GM19239 (cell line): Measurements from ENCODE around the gene ADRB1.
A peak's percentile ranks its signal among the peaks of the same experiment; 100 is the strongest.

Experiments
- DNase-seq: peaks from one replicate; pipeline ENCODE4 v3.0.0; 2011; ENCODE audit warnings: low spot score; ENCODE audit not compliant: insufficient read length
- FAIRE-seq: peaks from 2 replicates; lab custom pipeline; 2011; peaks lifted over from hg19 to GRCh38; lab: Jason Lieb, UNC

ADRB1 gene

DNA sequence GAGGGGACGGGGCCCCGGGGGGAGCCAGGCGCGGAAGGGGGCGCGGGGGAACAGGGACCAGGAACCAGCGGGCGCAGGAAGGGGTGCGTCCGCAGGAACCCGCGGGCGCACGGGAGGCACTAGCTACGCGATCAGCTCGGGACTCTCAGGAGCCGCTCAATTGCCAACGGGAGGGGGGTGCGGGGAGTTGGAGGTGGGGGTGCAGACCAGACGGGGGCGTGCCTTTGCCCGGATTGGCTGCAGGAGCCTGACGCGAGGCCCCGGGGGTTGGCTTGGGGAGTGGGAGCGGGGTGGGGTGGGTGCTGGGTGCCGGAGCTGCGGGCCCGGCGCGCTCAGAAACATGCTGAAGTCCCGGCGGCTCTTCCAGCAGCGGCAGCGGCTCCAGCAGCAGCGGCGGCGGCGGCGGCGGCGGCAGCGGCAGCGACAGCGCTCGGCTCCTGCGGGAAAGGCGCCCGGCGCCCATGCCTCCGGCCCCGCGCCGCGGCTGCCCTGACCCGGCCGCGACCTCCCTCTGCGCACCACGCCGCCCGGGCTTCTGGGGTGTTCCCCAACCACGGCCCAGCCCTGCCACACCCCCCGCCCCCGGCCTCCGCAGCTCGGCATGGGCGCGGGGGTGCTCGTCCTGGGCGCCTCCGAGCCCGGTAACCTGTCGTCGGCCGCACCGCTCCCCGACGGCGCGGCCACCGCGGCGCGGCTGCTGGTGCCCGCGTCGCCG, at the start of gene ADRB1:
Gene ADRB1 (plus strand): TSS at position 335 of the 715 bp plus-strand sequence. CDS start 267 bp downstream, at position 602.
- FAIRE-seq = peak; percentile 59

DNA sequence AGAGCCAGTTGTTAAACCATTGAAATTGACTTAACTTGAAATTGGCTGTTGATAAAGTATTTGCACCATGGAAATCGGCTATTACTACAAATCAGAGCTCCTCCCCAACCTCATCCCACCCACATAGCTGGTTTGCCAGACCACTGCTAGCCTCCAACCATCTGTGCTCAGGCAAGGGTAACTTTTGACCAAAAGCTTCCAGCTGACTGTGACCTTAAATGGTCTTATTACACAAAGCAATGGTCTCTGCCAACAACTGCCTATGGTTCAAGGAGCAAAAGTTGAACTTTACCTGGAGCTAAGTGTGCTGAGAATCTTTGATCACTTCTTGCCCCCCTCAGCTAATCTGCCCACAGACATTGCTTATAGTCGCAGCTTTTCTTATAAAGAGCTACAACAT, 48.5 kb upstream of the ADRB1 start:
- FAIRE-seq = no peak
- no peak for DNase-seq

More for the DNA sequence above, at the start of gene ADRB1:
- DNase-seq = peak; percentile 72

DNA sequence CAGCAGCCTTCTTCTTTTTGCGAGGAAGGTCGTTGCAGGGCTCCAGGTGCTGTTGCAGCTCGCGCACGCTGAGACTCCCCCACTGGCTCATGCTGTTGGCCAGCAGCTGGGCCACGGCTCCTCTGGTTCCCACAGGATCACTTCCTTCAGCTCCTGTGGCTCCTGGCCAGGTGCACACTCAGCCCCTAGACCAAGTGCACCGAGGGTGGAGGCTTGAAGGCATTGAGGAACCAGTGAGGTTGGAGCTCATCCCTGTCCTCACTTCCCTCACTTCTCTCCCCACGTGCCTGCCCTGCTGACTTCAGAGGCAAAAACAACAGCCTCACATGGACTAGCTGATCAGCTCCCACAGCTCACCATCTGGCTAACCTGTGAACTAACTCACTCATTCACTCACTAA, 46.2 kb upstream of the ADRB1 start:
- FAIRE-seq (no peak), DNase-seq (no peak)

DNA sequence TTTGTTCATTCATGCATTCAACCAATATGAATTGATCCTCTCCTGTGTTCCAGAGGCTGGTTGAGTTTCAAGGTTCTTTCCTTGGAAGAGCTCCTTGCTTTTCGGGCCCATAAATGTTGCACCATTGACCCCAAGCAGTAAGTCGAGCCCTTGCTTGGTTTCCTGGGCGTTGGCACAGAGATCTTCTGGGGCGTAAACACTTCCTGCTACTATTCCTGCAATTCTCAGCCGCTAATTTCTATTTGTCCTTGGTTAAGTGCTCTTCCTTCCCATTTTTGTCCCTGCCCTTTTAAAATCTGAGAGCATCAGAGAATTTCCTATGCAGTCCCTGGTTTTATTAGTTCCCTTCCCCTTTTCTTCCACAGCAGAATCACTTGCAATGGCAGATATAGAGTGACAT, 44.1 kb upstream of the ADRB1 start:
- FAIRE-seq = no peak

DNA sequence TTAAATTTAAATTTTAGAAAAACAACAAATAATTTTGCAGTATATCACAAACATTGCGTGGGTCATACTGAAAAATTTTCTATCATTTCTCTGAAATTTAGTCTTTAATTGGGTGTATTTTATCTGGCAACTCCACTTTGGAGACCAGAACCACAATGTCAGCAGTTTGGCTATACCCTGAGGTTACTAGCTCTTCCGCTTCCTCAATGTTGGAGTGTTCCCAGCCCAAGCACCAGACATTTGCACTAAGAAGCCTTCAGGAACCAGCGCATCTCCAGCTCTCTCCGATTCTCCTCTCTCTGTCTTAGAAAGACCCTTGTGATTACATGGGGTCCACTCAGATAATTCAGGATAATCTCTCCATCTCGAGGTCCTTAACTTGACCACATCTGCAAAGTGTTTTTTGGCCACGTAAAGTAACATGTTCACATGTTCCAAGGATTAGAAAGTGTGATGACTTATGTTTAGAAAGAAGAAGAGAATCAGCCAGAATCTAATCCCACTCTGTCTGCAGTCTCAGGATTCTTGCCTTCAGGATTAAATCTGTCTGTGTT, 43.1 kb upstream of the ADRB1 start:
- no peak for DNase-seq
- no peak for FAIRE-seq

More for the DNA sequence above, 44.1 kb upstream of the ADRB1 start:
- no peak for DNase-seq

DNA sequence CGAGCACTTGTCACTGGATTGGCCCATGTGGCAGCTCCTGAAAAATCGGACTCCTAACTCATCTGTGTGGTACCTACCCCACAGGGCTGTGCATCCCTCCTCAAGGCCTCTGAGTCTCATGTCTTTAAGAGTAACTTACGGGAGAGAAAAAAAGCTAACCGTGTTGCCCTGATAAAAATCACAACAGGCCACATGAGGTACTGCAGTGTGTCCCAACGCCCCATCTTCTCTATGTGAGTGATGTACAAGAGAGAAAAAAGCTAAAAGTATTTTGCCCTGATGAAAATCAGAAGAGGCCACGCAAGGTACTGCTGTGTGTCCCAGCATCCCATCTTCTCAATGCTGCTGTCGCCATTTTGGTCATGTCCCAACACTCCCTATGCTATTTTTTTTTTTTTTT, 41.2 kb upstream of the ADRB1 start:
- DNase-seq (no peak), FAIRE-seq (no peak)

DNA sequence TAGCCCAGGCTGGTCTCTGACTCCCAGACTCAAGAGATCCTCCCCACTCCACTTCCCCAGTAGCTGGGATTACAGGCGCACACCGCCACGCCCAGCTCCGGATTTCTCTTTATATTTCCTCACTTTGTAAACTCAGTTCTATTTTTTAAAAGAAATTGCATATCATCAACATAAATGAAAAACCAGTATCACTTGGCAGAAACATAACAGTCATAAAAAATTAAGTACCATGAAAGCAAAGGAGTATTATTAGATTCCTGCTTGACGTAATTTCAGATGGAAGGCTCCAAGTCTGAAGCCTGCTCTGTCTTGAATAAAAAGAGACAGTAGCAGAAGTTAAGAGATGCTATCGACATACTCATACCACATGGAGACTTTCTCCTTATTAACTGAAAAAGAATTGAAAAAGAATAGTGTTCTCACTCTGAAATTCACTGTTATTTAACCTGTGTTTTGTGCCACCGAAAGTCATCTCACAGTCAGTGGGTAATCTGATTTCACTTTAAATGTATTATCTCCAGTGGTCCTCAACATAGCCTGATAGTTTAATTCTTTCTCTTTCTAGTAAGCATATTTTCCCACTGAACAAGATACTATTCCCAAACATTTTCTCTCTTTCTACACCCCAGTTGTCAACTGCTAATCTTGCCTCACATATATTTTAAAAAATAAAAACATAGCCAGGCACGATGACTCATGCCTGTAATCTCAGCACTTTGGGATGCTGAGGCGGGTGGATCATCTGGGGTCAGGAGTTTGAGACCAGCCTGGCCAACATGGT, 40.3 kb upstream of the ADRB1 start:
- FAIRE-seq = no peak

DNA sequence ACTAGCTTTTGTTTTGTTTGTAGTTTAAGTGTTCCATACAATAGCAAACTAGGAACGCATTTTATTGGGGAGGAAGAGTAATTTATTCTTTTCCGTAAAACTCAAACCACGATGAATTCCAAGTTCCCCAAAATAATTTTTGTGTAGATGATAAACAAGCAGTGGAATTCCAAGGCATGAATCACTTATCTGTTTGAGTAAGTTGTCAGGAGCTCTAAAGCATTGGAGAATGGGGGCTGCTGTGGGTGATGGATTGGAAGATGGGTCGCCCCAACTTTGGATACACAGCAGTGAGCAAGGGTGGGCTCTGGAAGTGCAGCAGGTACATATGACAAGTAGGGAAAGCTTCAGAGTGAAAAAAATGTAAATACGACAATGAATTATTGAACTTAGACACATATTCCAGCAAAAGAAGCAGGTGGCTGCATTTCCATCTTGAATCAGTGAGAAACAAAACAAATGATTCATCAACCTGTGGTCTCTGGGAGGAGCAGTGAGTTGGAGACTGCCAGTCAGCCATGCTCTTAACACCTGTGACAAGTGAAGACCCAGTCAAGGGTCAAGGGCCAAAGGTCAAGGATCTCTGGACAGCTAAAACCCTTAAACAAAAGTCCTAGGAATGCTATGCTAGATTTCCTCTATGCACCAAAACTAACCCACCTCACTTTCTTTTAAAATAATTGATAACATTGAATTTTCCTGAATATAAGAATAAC, 34.2 kb upstream of the ADRB1 start:
- no peak for FAIRE-seq
- no peak for DNase-seq

More for the DNA sequence above, 40.3 kb upstream of the ADRB1 start:
- DNase-seq = no peak

DNA sequence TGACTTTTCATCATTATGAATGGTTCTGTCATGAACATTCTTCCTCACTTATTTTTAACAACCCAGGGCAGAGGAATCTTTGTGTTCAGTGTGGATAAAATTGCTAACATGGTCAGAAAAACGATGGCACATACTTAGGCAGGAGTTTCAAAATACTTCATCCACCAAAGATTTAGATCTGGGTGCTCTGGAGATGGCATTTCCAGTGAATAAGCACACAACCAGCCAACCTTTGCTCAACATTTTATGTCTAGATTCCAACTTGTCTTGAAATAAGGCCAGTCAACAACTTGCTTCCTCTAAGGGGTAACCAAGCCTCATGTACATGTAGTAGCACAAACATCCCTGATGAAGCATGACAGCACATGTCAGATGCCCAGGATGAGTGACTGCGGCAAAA, 33.4 kb upstream of the ADRB1 start:
- DNase-seq (no peak), FAIRE-seq (no peak)

DNA sequence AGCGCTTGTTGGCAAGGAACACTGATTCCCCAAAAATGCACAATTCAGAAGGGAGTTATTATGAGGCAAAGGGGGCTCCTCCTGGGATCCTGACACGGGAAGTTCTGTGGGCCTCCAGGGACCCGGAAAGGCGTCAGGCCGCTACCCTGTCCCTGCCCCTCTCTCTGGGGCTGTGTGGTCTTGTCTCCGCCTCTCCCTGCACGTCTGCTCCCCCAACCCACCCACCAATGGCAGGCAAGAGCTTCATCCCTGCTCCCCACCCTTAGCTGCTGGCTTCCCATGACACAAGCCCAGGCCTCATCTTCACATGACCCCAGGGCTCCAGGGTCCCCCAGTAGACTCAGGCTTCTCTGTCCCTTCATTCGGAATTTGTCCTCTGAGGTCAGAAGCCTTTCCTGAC, 31.0 kb upstream of the ADRB1 start:
- FAIRE-seq = no peak
- no peak for DNase-seq

DNA sequence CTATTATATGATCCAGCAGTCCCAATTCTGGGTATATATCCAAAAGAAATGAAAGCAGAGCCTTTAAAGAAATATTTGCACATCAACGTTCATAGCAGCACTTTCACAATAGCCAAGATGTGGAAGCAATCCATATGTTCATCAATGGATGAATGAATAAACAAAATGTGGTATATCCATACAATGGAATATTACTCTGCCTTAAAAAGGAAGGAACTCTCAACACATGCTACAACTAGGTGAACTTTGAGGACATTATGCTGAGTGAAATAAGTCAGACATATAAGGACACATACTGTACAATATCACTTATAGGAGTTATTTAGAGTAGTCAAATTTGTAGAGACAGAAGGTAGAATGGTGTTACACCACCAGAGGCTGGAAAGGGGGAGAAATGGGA, 28.0 kb upstream of the ADRB1 start:
- FAIRE-seq (no peak), DNase-seq (no peak)

DNA sequence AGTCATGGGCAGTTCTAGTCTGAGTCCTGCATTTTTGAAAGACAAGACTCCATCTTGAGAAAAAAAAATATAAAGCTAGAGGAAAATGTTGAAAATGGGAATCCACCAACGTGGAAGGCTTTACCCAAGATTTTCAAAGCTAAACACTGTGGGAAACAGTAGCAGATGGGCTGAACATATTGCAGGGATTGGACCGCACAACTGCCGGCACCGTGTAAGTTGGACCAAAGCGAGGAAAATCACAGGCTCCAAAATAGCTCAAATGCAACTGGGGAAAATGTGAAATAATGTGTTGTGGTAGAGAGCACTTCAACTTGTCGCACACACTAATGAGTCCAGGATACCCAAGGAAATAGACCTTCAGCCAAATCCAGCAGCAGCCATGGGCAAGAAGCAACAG, 26.4 kb upstream of the ADRB1 start:
- no peak for DNase-seq
- FAIRE-seq = no peak

DNA sequence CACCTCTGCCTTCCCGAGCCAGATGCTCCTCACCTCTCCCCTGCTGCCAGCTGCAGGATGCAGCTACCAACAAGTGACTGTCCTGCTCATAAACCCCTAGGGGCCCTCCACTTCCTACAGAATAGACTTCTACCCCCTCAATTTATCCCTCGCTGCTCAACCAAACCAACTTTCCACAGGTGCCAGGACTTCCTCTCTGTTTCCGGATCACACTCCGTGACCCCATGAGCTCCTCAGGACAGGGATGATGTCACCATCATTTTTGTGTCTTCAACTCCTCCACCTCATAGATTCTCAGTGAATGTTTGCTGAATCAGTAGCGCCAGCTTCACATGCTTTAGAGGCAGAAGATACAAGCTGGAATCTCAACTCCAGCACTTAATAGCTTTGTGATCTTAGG, 25.8 kb upstream of the ADRB1 start:
- DNase-seq = no peak
- peak; percentile 70 for FAIRE-seq

DNA sequence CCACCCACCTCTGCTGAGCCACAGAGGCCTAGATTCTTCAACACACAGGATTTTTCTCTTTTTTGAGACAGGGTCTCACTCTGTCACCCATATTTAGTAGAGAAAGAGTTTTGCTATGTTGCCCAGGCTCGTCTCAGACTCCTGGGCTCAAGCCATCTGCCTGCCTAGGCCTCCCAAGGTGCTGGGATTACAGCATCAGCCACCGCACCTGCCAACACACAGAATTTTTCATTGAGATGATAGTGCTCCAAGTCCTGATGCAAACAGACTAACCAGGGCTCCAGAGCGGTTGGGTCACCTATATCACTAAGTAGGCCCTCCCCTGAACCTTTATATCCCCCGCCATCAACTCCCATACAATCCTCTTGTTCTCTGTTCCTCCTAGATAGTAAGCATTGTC, 24.4 kb upstream of the ADRB1 start:
- FAIRE-seq (no peak), DNase-seq (no peak)

DNA sequence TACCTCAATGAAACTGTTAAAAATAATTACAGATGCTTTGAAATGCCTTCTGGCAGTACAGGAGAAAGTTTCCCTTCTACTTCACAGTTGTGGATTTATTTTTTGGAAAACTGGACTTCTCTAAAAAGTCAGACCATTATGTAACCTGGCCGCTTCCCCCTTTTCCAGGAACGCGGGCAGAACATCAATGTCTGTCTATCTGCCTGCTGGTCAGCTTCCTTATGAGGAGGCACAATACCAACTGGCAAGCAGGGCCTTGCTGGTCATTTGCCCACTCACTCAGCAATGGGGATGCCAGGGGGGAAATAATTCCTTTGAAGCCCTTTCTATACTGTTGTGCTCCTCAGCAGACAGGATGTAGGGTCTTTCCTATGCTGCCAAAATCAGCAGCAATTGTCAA, 22.5 kb upstream of the ADRB1 start:
- no peak for FAIRE-seq
- DNase-seq = no peak

DNA sequence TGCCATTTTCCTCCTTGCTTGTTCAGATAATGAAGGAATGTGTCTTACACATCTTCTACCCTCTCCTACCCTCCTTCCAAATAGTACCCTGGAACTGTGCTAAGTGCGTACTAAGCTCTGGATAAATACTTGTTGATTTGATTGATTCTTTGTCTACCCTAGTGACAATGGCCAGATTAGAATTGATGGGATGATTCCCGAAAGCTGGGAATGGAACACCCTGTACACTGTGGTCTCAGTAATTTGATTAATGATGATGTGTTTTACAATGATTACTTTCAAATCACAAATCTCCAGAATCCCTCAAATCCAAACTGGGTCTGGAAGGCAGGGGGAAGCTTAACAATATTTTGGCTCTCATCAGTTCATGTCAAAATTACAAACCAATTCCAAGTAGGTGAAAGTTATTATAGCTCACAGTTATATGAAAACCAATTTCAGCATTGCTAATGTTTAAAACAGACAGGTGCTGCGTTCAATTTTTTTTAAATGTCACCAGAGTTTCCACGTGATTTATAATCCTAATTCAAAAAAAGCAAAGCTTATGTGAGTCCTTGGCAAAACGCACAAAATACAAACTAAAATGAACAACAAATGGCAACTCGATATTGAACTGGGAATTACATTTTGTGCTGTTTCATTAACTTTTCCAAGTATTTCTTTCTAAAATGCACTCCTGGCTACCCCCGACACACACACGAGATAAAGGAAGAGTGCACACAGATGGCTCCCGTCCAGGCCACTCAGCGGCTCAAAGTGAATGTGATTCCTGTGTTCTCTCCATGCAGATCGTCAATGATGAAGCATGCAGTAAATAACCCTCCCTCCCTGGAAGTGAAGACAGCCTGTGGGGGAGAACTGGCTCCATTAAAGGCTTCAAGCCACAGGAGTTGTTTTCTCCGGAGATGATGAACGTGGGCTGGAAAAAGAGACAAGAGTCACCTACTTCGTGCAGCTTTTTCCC, 21.7 kb upstream of the ADRB1 start:
- no peak for DNase-seq
- FAIRE-seq = no peak

DNA sequence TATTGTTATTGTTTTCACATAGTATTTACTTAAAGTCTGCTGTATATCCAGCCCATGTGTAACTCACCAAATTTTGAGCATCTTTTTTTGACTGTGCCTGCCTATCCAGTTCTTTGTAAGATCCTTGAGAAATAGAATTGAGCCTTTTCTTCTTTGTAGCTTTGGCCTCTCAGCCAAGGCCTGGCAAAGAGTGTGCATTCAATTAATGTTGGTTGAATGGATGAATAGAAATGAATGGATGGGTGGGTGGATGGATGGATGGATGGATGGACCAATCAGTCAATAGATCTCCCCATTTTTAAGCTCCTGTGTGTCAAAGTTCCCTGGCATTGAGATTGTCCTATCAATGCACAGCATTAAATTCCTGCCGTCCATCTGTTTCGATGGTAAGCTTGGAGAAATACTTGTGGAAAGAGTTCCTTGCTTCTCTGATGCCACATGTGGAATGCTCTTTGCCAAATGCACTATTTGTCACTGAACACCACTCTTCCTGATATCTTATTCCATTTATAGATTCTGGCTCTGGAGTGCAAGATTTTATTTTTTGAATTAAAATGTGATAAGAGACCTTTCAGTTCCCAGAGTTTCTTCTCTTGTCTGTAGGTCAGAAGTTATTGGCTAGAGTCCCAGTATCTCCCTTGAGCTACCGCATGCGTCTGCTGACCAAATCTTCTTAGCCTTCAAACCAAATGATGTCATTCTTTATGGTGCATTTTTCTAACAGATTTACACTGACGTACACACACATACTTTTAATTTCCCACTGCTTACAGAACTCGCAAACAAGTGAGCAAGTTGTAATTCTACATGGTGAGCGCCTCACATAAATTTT, 20.7 kb upstream of the ADRB1 start:
- DNase-seq = no peak
- no peak for FAIRE-seq

DNA sequence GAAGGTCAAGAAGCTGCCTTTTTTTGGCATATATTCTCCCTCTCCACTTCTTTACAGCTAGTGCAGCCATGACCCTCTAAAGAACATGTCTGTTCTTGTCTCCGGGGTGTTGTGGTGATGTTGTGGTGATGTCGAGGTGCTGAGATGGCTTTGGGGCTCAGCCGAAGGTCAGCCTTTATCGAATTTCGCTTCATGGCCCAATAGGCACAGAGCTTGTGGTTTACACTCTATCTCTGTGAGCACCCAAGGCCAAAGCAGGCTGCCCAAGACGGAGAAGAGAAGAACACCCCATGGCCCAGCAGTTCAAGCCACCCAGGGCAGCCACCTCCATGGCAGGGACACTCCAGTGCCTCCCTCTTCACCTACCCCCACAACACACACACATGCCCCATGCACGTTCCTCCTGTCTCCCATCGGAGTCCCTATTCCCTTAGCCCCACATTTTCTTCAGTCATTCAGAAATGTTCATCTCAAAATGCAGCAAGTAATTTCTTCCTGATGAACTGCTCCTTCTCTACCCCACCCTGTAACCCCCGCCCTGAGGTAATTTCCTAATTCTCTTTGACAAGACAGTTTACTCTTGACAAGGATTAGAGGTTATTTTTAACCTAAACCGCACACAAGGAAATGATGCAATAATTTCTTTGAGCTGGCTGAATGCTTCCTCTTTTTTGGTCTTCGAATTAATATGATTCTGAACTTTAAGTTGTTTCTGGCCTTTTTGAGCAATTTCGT, 18.6 kb upstream of the ADRB1 start:
- DNase-seq (peak; percentile 39), FAIRE-seq (peak; percentile 99)
